CD4-positive, alpha-beta memory T cell (primary cell): Measurements from ENCODE around the gene THRA. TPM values are rescaled to one million over a fixed set of nuclear protein-coding genes. Genes with fewer than 3 reads are reported as not detected.

Source experiments
- CTCF ChIA-PET: fragments of 350-600 bp; sonication (Branson Sonifier 250); formaldehyde crosslinking; loops from one replicate; lab custom pipeline; 2021; ENCODE audit warnings: inconsistent platforms; ENCODE audit not compliant: partially characterized antibody; lab: Charles Lee
- POLR2A ChIA-PET: fragments of 350-600 bp; sonication (Branson Sonifier 250); formaldehyde crosslinking; loops from one replicate; lab custom pipeline; 2021; ENCODE audit not compliant: partially characterized antibody; lab: Charles Lee
- DNase-seq, 5 donors: peaks; one replicate each; pipeline versions ENCODE4 v3.0.0 to v3.0.0-alpha.2; 2020 to 2022; ENCODE audit warnings: mixed read lengths in 1 of 5
- H3K27ac ChIP-seq: one replicate; pipeline ENCODE4 v1.7.0; 2013; ENCODE audit warnings: low read depth, low read length
- H3K27me3 ChIP-seq: 2 replicates; pipeline ENCODE4 v1.7.0; 2013; ENCODE audit warnings: mild to moderate bottlenecking, low read length, moderate library complexity; ENCODE audit not compliant: insufficient read depth
- H3K36me3 ChIP-seq: 2 replicates; pipeline ENCODE4 v1.7.0; 2013; ENCODE audit warnings: mild to moderate bottlenecking, low read length, moderate library complexity; ENCODE audit not compliant: insufficient read depth
- H3K4me1 ChIP-seq: 2 replicates; pipeline ENCODE4 v1.7.0; 2013; ENCODE audit warnings: mild to moderate bottlenecking, low read length, moderate library complexity; ENCODE audit not compliant: insufficient read depth
- H3K4me3 ChIP-seq, 2 donors: one replicate each; pipeline ENCODE4 v1.7.0; 2013; ENCODE audit warnings: low read length in 2 of 2, mild to moderate bottlenecking in 1 of 2
- H3K9me3 ChIP-seq, 2 donors: one replicate each; pipeline ENCODE4 v1.7.0; 2013; ENCODE audit warnings: low read length in 2 of 2, control low read depth in 1 of 2; ENCODE audit not compliant: control insufficient read depth in 1 of 2
- H3K27ac Mint-ChIP-seq, 7 donors: one replicate each; pipeline ENCODE4 v1.8.0; 2020 to 2021; ENCODE audit warnings: mixed read lengths in 7 of 7, mild to moderate bottlenecking in 6 of 7, inconsistent platforms in 3 of 7, moderate library complexity in 3 of 7
- H3K27me3 Mint-ChIP-seq, 2 donors: one replicate each; pipeline ENCODE4 v1.8.0; 2020 to 2021; ENCODE audit warnings: mixed read lengths in 2 of 2
- H3K36me3 Mint-ChIP-seq, 2 donors: one replicate each; pipeline ENCODE4 v1.8.0; 2020 to 2021; ENCODE audit warnings: mixed read lengths in 2 of 2, inconsistent platforms in 1 of 2, mild to moderate bottlenecking in 1 of 2
- H3K4me1 Mint-ChIP-seq, 4 donors: one replicate each; pipeline ENCODE4 v1.8.0; 2020 to 2021; ENCODE audit warnings: mixed read lengths in 4 of 4, mild to moderate bottlenecking in 1 of 4
- H3K4me3 Mint-ChIP-seq, 8 donors: one replicate each; pipeline ENCODE4 v1.8.0; 2020 to 2021; ENCODE audit warnings: mixed read lengths in 8 of 8, mild to moderate bottlenecking in 7 of 8, moderate library complexity in 6 of 8, inconsistent platforms in 3 of 8
- H3K9me3 Mint-ChIP-seq, 8 donors: one replicate each; pipeline ENCODE4 v1.8.0; 2020 to 2021; ENCODE audit warnings: mixed read lengths in 8 of 8, mild to moderate bottlenecking in 5 of 8, inconsistent platforms in 3 of 8, moderate library complexity in 1 of 8
- intact Hi-C: fragments of 100-400 bp; cut with micrococcal nuclease; formaldehyde crosslinking; loops from one replicate; pipeline ENCODE4 v1.15.1; 2023
- polyA plus RNA-seq, 2 donors: library from polyadenylated mRNA; unstranded; fragments of 300-500 nt; fragmentation: Illumina TruSeq; gene quantifications; one replicate each; pipeline ENCODE4 v1.2.3, GENCODE V29; 2021
- total RNA-seq, 2 experiments: library from RNA; stranded (reverse); gene quantifications; one replicate each; pipeline ENCODE4 v1.2.3, GENCODE V29; 2021

THRA gene
- total and polyA plus RNA-seq, 4 experiments from 2014 or later, result 5.8 to 41.3 (median 23.9) TPM

- peaks cover 14% of the 10 kb centered on the region for H3K4me1 ChIP-seq
- Mint-ChIP-seq H3K36me3 (peaks cover 28 to 65% of the 10 kb centered on the region in 2 donors), H3K4me1 (peaks cover 14 to 33% (median 19%) of the 10 kb centered on the region in 4 donors), H3K9me3 (no peaks in the 10 kb centered on the region), H3K4me3 (no peak overlapping the region), H3K27ac (peak overlapping the region in 5 of 7 donors; percentile 48 to 87 (median 68)), H3K27me3 (no peaks in the 10 kb centered on the region)
- H3K9me3 ChIP-seq, result no peaks in the 10 kb centered on the region
- H3K27me3 ChIP-seq, result no peaks in the 10 kb centered on the region
- intact Hi-C loops, result no loop called here
- no peak overlapping the region for H3K4me3 ChIP-seq
- no peak for DNase-seq
- no peak overlapping the region for H3K27ac ChIP-seq
- ChIA-PET POLR2A (interaction anchor here (0.5 to 16.2 kb wide), 7 partner anchors 9 to 51 kb away, joined by 3 to 494 read pairs (median 5); partner anchors contain the start of genes CASC3, NR1D1 and THRA), CTCF (interaction anchor here (1.4 to 2.1 kb wide), 4 partner anchors 14 to 76 kb away, joined by 3 to 11 read pairs (median 8); no protein-coding TSS in a partner anchor)
- peaks cover 51% of the 10 kb centered on the region for H3K36me3 ChIP-seq
These were observed 26.5 kb downstream of the THRA start for GRCh38 chr17:40089077-40089895.

GRCh38 chr17:40090237-40091119 is 27.7 kb downstream of the THRA start:
- Mint-ChIP-seq H3K4me1 (peaks cover 20 to 45% (median 28%) of the 10 kb centered on the region in 4 donors), H3K27me3 (no peaks in the 10 kb centered on the region), H3K9me3 (no peaks in the 10 kb centered on the region), H3K36me3 (peaks cover 27 to 59% of the 10 kb centered on the region in 2 donors), H3K27ac (peak overlapping the region in 5 of 7 donors; percentile 61 to 87 (median 68)), H3K4me3 (no peak overlapping the region)
- peaks cover 26% of the 10 kb centered on the region for H3K4me1 ChIP-seq
- H3K9me3 ChIP-seq, result no peaks in the 10 kb centered on the region
- CTCF ChIA-PET, result interaction anchor here (0.9 to 2.1 kb wide), 6 partner anchors 15 to 78 kb away, joined by 3 to 11 read pairs (median 4); no protein-coding TSS in a partner anchor
- H3K27me3 ChIP-seq, result no peaks in the 10 kb centered on the region
- POLR2A ChIA-PET, result interaction anchor here (1.4 to 16.2 kb wide), 4 partner anchors 9 to 21 kb away, joined by 3 to 494 read pairs (median 154); partner anchors contain the start of genes NR1D1 and THRA
- no peak for DNase-seq
- intact Hi-C loops, result no loop called here
- no peak overlapping the region for H3K27ac ChIP-seq
- H3K36me3 ChIP-seq, result peaks cover 53% of the 10 kb centered on the region
- no peak overlapping the region for H3K4me3 ChIP-seq

GRCh38 chr17:40091691-40092397 is 29.1 kb downstream of the THRA start:
- H3K4me1 ChIP-seq, result peaks cover 35% of the 10 kb centered on the region
- no peak overlapping the region for H3K4me3 ChIP-seq
- H3K27ac ChIP-seq, result no peak overlapping the region
- ChIA-PET CTCF (interaction anchor here (1.1 to 13.8 kb wide), 3 partner anchors 16 to 76 kb away, joined by 3 to 217 read pairs (median 5); no protein-coding TSS in a partner anchor), POLR2A (interaction anchor here (0.8 to 16.2 kb wide), 4 partner anchors 9 to 29 kb away, joined by 4 to 494 read pairs (median 154); partner anchors contain the start of genes NR1D1 and THRA)
- no peaks in the 10 kb centered on the region for H3K9me3 ChIP-seq
- H3K27me3 ChIP-seq, result no peaks in the 10 kb centered on the region
- H3K4me1 Mint-ChIP-seq, result peaks cover 33 to 49% (median 39%) of the 10 kb centered on the region in 4 donors
- H3K27me3 Mint-ChIP-seq, result no peaks in the 10 kb centered on the region
- intact Hi-C loops, result no loop called here
- H3K9me3 Mint-ChIP-seq, result no peaks in the 10 kb centered on the region
- peaks cover 48% of the 10 kb centered on the region for H3K36me3 ChIP-seq
- peak in 1 of 5 donors; percentile 41 for DNase-seq
- H3K36me3 Mint-ChIP-seq, result peaks cover 33 to 60% of the 10 kb centered on the region in 2 donors
- H3K4me3 Mint-ChIP-seq, result no peak overlapping the region
- peak overlapping the region in 4 of 7 donors; percentile 51 to 74 (median 64) for H3K27ac Mint-ChIP-seq

- peaks cover 41% of the 10 kb centered on the region for H3K36me3 ChIP-seq
- ChIA-PET CTCF (interaction anchor here (0.5 to 13.8 kb wide), 4 partner anchors 14 to 76 kb away, joined by 4 to 217 read pairs (median 8); no protein-coding TSS in a partner anchor), POLR2A (interaction anchor here (1.2 to 16.2 kb wide), 5 partner anchors 12 to 30 kb away, joined by 4 to 494 read pairs (median 13); partner anchors contain the start of gene THRA)
- H3K4me1 Mint-ChIP-seq, result peaks cover 37 to 51% (median 39%) of the 10 kb centered on the region in 4 donors
- no peaks in the 10 kb centered on the region for H3K27me3 ChIP-seq
- no peak overlapping the region for H3K27ac ChIP-seq
- peak overlapping the region in 2 of 7 donors; percentile 29 to 74 for H3K27ac Mint-ChIP-seq
- H3K4me3 ChIP-seq, result no peak overlapping the region
- H3K4me1 ChIP-seq, result peaks cover 42% of the 10 kb centered on the region
- intact Hi-C loops, result no loop called here
- H3K9me3 ChIP-seq, result no peaks in the 10 kb centered on the region
- DNase-seq, result peak in 1 of 5 donors; percentile 5
- peak overlapping the region in 2 of 8 donors; percentile 32 to 36 for H3K4me3 Mint-ChIP-seq
- peaks cover 32 to 58% of the 10 kb centered on the region in 2 donors for H3K36me3 Mint-ChIP-seq
- no peaks in the 10 kb centered on the region for H3K27me3 Mint-ChIP-seq
- no peaks in the 10 kb centered on the region for H3K9me3 Mint-ChIP-seq
These were observed 29.8 kb downstream of the THRA start for GRCh38 chr17:40092581-40092980.

GRCh38 chr17:40093005-40093579 is 30.3 kb downstream of the THRA start:
- Histone ChIP-seq H3K9me3 (no peaks in the 10 kb centered on the region), H3K4me1 (peaks cover 47% of the 10 kb centered on the region), H3K27ac (no peak overlapping the region), H3K4me3 (no peak overlapping the region), H3K27me3 (no peaks in the 10 kb centered on the region), H3K36me3 (peaks cover 36% of the 10 kb centered on the region)
- intact Hi-C loops, result no loop called here
- Mint-ChIP-seq H3K4me3 (peak overlapping the region in 3 of 8 donors; percentile 13 to 54 (median 32)), H3K27me3 (no peaks in the 10 kb centered on the region), H3K36me3 (peaks cover 36 to 54% of the 10 kb centered on the region in 2 donors), H3K4me1 (peaks cover 41 to 56% (median 44%) of the 10 kb centered on the region in 4 donors), H3K27ac (peak overlapping the region; percentile 55 to 91 (median 65)), H3K9me3 (no peaks in the 10 kb centered on the region)
- POLR2A ChIA-PET, result interaction anchor here (0.8 to 16.2 kb wide), 8 partner anchors 8 to 47 kb away, joined by 4 to 494 read pairs (median 5); partner anchors contain the start of genes CASC3, MED24 and THRA
- CTCF ChIA-PET, result interaction anchor here (0.5 to 13.8 kb wide), 4 partner anchors 15 to 75 kb away, joined by 4 to 217 read pairs (median 8); no protein-coding TSS in a partner anchor
- DNase-seq, result peak in 1 of 5 donors; percentile 33
